HG03139 (cell line): ENCODE data around the gene MND1.
A peak's percentile ranks its signal among the peaks of the same experiment; 100 is the strongest.

Experiments
- ATAC-seq: cut with Tn5 transposase; IDR thresholded peaks from one replicate; pipeline ENCODE4 v1.9.1; 2021; ENCODE audit not compliant: unreplicated experiment

The MND1 gene, protein sequence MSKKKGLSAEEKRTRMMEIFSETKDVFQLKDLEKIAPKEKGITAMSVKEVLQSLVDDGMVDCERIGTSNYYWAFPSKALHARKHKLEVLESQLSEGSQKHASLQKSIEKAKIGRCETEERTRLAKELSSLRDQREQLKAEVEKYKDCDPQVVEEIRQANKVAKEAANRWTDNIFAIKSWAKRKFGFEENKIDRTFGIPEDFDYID

DNA sequence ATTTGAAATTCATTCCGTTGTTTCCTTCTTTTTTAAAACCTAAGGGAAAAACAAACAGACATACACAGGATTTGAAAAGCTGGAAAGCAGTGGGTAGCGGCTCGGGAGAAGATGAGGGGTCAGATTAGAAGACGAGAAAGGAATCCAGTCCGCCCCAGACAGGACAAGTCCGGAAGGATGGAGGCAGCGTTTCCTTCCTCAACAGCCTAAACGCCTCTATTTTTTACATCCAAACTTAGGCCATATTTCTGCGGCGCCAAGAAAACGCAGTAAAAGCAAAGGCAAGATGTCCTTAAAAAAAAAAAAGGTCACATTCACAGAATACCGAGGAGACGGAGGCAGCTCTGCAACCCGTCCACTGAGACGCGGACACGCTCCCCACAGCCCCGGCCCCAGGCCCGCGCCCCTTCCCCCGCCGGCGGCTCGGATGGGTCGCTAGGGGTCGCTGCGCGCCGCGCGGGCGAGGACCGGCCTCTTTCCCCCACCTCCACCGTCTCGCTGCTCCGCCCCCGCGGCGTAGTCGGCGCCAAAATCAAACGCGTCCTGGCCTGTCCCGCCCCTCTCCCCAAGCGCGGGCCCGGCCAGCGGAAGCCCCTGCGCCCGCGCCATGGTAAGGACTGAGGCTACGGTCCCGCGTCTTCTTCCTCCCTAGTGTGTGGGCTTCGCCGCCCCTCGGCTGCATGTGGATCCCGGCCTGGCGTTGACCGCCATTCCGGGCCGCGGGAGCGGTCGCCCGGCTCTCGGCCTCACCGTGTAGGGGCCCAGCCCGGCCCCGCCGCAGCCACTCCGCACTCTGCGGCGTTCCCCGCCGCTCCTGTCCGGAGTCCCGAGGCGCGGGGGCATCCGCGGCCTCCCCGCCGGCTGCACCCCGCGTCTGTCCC, at the start of gene MND1:
TSS of gene MND1 (plus strand) at position 558 of the 881 bp plus-strand sequence. CDS start at position 608, 50 bp downstream.
- peak; percentile 61 for ATAC-seq

DNA sequence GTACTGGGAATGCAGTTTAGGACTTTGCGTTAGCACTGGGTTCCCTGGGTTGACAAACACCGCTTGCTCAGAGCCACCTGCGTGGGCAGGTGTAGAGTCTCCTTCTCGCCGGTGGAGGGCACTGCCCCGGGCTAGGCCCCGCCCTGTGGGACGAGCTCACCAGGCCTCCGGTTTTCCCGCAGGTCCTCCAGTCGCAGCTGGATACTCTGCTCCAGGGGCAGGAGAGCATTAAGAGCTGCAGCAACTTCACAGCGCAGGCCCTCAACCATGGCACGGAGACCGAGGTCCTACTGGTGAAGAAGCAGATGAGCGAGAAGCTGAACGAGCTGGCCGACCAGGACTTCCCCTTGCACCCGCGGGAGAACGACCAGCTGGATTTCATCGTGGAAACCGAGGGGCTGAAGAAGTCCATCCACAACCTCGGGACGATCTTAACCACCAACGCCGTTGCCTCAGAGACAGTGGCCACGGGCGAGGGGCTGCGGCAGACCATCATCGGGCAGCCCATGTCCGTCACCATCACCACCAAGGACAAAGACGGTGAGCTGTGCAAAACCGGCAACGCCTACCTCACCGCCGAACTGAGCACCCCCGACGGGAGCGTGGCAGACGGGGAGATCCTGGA, 49.2 kb upstream of the MND1 start:
- no peak for ATAC-seq

DNA sequence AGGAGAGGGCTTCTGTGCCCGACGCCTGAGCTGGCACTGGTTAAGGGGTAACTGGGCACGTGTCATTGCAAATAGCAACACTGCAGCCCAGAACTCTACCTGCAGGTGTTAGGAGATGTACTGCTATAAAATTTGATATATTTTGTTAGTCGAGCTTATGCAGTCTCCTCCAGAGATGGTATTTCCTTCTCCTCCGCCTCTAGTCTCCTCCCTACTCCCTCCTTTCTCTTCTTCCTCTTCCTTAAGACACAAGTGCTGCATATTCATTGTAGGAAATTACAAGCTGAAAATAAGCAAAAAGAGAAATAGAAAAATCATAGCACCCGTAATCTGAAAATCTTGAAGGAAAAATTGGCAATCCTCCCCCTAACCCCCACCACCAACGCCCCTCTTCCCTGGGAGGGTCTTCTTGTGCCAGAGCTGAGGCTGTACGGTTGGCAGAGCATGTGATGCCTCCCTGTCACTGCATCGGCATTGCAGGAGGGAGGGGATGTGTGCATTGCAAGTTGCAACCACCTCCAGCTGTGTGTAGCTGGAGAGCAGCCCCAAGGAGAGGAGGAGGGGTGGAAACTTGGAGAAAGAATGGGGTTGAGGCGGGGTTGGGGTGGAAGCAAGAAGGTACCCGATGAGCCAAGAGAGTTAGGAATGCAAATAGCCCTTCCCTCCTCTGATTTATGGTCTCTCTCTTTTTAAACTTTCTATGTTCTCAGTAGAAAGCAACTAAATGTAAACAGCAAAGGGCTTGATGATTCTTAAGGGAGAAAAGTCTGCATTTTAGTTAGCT, 48.3 kb upstream of the MND1 start:
- no peak for ATAC-seq

DNA sequence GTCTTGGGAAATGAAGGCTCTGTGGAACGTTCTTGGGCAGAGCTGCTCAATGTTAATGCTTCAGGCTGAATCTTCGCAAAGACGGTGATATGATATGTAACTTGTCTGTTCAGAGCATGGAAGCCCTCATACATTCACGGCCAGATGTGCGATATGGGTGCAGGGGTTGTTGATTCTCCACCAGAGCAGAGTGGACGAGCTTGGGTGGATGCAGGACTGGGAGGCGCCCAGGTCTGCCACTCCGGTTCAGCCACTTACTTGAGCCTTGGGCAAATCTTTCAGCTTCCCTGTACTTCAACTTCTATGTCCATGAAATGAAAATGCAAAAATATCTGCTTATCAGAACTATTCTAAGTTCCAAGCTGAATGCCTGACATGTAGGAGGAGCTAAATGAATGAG, 47.4 kb upstream of the MND1 start:
- ATAC-seq, result no peak

DNA sequence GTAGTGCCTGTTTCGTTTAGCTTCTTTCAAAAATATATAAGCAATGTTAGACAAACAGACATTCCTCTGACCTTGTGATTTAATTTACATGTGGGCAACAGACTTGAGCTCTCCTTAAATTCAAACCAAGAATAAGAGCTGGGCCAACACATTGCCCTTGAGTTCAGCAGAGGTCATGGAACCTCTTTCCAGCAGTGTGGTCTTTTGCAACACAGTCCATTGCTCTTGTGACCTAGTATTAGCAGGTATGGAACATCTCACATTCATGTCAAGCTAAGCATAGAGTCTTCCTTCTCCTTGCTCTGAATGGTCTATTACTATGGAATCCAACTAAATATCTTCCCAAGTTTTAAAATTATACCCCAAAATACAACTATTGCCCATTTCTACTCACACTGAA, 33.7 kb upstream of the MND1 start:
- no peak for ATAC-seq

DNA sequence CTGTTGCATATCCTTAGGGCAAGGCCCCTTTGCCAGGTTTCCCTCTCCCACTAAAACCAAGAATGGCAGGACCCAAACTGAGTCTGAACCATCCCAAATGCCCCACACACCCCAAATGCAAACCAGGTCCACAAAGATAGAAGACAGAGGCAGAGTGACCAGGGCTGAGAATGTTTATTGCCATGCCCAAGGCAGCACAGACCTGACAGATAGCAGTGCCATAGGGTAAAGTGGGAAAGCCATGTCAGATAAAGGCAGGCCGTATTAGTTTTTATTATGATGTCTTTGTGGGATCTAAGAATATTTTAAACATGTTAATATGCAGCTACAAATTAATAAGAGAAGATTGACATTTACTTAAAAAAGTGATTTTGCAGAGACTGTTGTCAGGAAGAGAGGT, 29.6 kb upstream of the MND1 start:
- no peak for ATAC-seq

DNA sequence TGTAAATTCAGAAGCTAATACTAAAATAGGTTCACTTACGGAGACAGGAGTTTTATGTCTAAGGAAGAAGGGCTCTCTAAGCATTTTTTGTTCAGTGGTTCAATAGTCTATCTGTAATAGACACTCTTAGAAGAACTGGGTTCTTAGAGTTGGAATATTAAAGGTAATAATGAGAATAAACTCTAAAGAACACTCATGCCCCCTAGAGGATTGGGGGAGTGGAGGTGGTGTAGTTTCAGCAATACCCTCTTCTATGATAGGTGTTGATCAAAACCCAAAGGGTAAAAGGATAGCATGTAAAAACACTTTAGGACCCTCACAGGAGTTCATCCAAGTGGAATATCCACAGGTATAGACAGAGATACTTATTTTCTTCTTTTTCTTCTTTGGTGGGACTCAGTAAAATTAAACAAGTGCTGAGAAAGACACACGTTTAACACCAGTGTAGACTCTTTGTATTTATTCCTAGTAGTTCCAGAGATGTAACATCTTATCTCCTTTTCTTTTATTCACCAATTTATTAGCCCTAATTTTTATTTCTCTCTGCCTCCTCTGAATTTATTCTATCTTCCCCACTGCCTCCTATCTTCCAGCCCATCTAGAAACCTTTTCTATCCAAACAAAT, 25.7 kb upstream of the MND1 start:
- ATAC-seq, result no peak

DNA sequence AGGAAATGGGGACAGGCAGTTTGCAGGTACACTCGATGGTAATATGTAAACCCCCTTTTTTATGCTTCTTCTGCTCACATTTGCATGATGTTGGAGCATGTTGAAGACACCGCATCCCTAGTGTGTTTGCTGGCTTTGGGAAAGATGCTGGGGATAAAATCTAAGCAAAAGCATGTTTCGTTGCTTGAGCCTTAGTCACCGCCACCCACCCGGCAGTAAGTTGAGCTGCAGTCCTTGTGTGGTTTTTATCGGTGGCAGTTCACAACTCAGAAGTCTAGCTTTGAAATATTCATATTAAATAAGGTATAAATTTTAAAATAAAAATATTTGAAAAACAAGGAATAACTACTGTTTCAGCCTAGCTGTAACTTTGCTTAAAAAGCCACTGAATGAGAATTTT, 21.7 kb upstream of the MND1 start:
- ATAC-seq, result no peak

DNA sequence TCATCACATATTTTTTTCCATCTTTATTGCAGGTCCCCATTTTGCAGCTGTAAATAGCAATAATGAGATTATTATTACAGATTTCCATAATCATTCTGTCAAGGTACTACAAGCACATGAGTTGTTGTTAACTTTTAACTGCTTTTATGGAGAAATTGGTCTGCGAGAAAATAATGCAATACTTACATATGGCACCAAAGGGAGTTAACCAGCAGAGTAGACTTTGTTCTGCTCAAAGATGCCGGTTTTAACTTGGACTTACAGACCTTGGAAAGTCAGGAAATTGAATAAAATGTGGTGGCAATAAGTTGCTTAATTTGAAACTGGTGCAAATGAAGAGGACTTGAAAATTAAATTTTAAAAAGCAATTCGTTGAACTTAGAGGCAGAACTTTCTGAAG, 20.4 kb upstream of the MND1 start:
- ATAC-seq, result no peak

DNA sequence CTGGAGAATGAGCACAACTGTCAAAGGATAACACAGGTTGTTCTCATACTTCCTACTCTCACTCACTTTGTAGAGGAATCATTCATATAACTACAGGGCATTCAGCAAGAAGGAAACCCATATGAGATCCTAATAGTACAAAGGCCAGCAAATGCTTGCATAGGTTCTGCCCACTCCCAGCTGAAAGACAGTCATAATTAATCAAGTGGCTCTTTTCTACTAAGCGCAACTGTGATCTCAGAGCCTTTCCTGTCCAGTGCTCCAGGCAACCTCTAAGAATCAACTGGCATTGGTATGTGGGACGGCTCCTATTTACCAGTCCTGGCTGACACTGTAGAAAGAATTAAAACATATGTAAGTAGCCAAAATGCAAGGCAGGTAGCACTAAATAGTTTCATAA, 18.9 kb upstream of the MND1 start:
- ATAC-seq, result no peak

DNA sequence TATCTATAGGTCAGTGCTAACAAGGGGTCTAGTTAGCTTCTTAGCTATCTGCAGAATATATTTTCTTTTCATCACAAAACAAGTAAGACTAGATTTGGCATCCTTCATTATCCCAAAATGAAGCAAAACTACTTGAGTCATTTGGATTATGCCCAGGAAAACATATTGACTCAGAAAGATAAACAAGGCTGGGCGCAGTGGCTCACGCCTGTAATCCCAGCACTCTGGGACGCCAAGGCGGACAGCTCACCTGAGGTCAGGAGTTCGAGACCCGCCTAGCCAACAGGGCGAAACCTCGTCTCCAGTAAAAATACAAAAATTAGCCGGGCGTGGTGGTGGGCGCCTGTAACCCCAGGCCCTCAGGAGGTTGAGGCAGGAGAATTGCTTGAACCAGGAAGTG, 18.0 kb upstream of the MND1 start:
- ATAC-seq, result no peak

DNA sequence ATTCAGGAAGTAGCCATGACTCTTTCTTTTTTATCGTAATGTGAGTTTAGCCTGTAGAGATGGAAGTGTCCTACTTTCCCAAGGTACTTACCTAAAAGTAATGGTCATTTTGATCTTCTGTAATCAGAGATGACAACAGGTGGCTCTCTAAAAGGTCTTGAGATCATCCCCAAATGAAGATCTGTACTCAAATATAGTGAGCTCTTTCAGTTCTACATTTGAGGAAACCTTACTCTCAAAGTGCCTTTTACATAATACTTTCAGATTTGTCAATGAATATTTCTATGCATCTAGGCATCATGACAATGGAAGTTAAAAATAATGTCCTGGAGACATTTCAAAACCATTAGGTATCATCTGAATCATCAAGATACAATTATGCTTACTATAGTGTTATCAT, 17.2 kb upstream of the MND1 start:
- no peak for ATAC-seq

DNA sequence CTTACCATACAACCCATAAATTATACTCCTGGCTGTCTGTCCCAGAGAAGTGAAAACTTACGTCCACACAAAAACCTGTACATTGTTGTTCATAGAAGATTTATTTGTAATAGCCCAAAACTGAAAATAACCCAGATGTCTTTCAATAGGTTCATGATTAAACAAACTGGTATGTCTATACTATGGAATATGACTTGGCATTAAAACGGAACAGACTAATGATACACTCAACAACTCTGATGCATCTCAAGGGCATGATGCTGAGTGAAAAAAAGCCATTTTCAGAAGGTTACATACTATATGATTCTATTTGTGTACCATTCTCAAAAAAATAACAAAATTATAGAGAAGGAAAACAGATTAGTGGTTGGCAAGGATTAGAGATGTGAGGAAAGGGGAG, 11.6 kb upstream of the MND1 start:
- ATAC-seq, result no peak

DNA sequence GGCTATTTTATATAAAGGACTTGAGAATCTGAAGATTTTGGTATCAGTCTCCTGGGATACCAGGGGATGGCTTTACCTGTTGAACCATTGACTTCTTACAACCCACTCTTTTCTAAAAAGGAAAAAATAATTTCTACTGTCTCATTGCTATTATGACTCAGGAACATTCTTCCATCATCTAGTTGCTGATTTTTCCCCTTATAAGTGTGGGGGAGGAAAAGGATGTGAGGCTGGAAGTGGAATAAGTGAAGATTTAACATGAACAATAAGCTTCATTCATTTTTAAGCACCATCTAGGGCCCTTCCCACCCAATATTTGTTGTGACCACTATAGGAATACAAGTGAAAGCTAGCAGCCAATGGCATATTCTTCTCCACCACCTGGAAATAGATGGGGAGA, 10.6 kb upstream of the MND1 start:
- no peak for ATAC-seq

DNA sequence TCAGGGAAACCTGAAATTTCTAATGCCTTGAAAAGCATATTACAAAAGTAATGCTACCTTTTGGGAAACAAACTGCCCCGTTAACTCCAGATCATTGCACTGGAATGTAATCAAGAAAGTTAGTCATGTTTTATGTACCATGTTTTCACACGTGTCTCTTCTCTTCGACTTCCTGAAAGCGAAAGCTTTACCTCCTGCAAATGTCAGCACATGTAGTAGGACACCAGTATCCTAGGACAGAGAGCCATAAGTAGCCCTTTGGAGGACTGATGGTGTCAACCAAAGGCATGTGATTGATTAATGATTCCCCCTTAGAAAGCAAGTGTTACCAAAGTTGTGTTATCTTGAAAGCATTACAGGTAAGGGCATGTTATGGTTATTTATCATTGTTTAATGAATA, 8.8 kb upstream of the MND1 start:
- ATAC-seq, result no peak

DNA sequence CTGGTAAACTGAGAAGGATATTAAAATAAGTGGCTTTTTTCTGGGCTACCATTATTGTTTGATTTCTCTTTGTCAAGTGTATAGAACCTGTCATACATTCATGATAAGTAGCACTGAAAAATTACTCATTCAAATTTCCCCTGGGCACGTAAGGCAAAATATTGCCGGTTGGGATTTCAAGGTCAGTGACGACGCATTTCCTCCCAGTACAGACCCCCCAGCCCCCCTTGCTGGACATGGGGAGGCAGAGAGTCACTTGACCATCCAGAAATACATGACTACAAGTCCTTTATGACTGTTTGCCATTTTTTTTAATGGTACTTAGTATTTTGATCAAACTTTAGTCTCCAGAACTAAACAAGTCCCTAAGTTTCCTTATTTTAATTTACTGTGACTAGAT, 6.8 kb upstream of the MND1 start:
- ATAC-seq, result no peak

DNA sequence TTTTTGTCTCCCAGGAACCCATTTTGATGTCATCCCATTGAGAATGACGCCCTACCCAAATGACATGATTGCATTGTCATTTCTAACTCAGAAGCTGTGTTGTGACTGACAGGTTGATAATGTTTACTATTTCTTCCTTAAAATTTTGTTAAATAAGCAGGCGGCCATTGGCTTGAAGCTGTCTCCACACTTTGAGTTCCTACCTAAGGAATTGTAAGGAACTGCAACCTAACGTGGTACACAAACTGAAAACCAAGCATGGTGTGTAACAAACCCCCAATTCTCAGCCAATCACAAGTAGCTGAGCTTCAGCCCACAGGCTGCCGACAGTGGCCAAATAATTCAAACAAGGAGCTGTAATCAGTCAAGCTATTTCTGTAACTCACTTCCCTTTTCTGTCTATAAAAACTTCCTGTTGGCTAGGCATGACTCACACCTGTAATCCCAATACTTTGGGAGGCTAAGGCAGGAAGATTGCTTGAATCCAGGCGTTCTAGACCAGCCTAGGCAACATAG, 2.9 kb upstream of the MND1 start:
- no peak for ATAC-seq

DNA sequence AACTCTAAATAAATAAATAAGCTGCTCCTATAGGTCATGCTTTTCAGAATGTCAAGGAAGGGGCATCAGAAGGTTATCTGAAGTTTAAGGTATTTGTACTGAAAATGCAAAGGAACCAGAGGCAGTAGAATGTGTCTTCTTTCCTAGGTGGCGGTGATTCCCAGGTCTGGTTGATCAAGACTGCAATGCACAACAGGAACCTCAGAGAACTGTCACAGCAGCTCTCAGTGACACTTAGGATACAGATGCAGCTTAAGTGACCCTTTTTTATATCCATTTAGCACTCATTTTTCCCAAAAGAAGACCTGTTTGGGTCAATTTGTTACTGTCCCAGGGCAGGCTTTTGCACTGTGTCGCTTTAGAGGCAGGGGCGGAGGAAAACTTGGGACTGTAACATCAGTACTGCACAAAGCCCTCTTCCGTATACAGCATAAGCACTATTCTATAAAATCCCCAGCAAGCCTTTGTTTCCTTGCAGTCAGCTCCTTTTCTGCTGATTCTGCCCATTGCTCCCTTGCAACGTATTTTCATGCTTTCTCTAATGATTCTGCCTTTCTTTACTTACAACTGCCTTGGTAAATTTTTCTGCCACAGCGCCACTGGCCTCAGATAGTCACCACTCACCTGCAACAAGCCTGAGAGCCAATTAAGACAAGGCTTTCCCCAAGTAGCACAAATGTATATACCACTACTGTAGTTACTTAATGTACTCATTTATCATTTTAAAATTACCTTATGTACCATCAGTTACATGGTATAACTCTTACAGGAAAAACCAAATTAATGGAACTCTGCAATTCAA, 1.5 kb upstream of the MND1 start:
- ATAC-seq, result no peak

DNA sequence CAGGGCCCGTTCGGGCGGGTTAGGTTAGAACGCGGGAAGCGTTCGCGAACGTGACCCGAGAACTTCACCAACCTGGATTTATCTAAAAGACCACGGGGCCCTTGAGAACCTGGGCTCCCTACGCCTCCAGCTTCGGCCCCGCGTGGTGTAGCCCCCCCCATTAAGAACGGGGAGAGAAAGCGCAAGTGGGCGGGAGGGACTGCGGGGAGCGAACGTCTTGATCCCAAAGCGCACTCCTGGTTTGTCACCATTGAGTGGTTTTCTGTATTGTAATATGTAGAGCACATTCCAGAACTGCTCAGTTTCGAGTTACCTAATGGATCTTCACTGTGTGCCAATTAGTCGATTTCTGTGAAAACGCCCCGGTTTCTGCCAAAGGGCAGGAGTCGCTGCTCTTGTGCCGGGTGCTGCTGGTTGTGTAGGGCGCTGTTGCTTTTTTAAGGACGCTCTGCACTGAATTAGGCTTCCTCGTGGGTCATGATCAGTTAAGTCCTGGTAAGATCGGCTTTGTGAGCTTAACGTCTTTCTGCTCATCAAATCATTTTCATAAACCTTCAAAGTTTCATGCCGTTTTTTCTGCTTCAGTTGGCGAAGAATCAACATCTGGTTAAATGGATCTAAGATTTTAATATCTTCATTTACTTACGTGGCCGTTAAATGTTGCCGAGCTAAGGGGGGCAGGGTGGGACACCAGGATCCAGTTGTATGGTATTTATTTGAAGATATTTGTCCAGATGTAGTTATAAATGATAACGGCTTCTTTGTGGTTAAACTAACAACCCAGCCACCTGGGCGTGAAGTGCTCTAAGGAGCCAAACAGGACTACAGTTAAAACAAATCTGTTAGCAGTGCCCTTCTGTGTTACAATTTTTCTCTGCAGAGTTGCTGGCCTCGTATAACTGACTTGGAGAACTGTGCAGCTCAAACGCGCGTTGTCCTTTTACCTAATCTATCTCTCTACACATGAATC, 809 bp downstream of the MND1 start:
- peak; percentile 25 for ATAC-seq
